Raji (cell line): Measurements from ENCODE around the gene CBX1.

ENCODE experiments used
- POLR2A ChIP-seq: IDR thresholded peaks from 2 replicates; pipeline ENCODE4 v1.6.1; 2011; ENCODE audit warnings: low read depth, low read length, control low read depth; ENCODE audit not compliant: insufficient read depth

Gene CBX1

GRCh38 chr17:48025040-48025903, 76.0 kb downstream of the CBX1 start:
- TF ChIP-seq POLR2A: peak; percentile 51

- no peak for TF ChIP-seq POLR2A
These were observed 76.9 kb downstream of the CBX1 start for GRCh38 chr17:48024149-48025039.

- TF ChIP-seq POLR2A: no peak
These were observed 77.7 kb downstream of the CBX1 start for GRCh38 chr17:48023400-48024148.

- TF ChIP-seq POLR2A: no peak
These were observed 78.4 kb downstream of the CBX1 start for GRCh38 chr17:48022901-48023300.

GRCh38 chr17:48021934-48022333, 79.3 kb downstream of the CBX1 start:
- no peak for TF ChIP-seq POLR2A
